Tongue (tissue), 2 donors: ENCODE measurements around the gene ZNF35. TPM values are rescaled to one million over a fixed set of nuclear protein-coding genes. Genes with fewer than 3 reads are reported as not detected.
"Not testable (repeated sequence)": the region's sequence is repeated elsewhere in the genome, so short reads cannot be mapped to it uniquely, and the experiment has no call there.

ENCODE experiments used
- DNase-seq: peaks from one replicate; pipeline ENCODE4 v3.0.0-alpha.2; 2015
- total RNA-seq: library from RNA; depleted of rRNA; stranded (reverse); fragments of >200 nt; gene quantifications from one replicate; pipeline ENCODE4 v1.2.3, GENCODE V29; 2014

The ZNF35 gene
- 13.6 TPM for total RNA-seq

- peak; percentile 90 for DNase-seq
These were observed at the start of gene ZNF35 for GRCh38 chr3:44648564-44649229. ZNF35 (plus strand) TSS chr3:44648732; CDS start chr3:44651068, 2,336 bp downstream.

GRCh38 chr3:44601749-44602148, 46.8 kb upstream of the ZNF35 start:
- no peak for DNase-seq

GRCh38 chr3:44612678-44613077, 35.9 kb upstream of the ZNF35 start:
- DNase-seq: no peak

GRCh38 chr3:44624749-44625480, 23.6 kb upstream of the ZNF35 start, which contains the start of gene ZNF197:
ZNF197 (plus strand) TSS chr3:44625036; CDS start chr3:44629155, 4,119 bp downstream.
- DNase-seq: peak; percentile 96

- no peak for DNase-seq
These were observed 19.8 kb upstream of the ZNF35 start for GRCh38 chr3:44628716-44629115.

- DNase-seq: no peak
These were observed 16.3 kb upstream of the ZNF35 start for GRCh38 chr3:44632193-44632592.

GRCh38 chr3:44642337-44642736, 6.2 kb upstream of the ZNF35 start:
- DNase-seq: no peak

GRCh38 chr3:44643024-44643423, 5.5 kb upstream of the ZNF35 start:
- no peak for DNase-seq

- no peak for DNase-seq
These were observed 761 bp upstream of the ZNF35 start for GRCh38 chr3:44647771-44648170.

GRCh38 chr3:44649709-44650108, 1.2 kb downstream of the ZNF35 start:
- no peak for DNase-seq

GRCh38 chr3:44654039-44654438, 5.5 kb downstream of the ZNF35 start:
- peak; percentile 14 for DNase-seq

- no peak for DNase-seq
These were observed 10.5 kb downstream of the ZNF35 start for GRCh38 chr3:44659015-44659414.

- no peak for DNase-seq
These were observed 10.9 kb downstream of the ZNF35 start for GRCh38 chr3:44659434-44659833.

GRCh38 chr3:44661189-44661588, 12.7 kb downstream of the ZNF35 start:
- DNase-seq: no peak

GRCh38 chr3:44665173-44665572, 16.6 kb downstream of the ZNF35 start:
- no peak for DNase-seq

- DNase-seq: no peak
These were observed 17.8 kb downstream of the ZNF35 start for GRCh38 chr3:44666346-44666745.

GRCh38 chr3:44669760-44670159, 21.2 kb downstream of the ZNF35 start:
- DNase-seq: no peak

GRCh38 chr3:44673466-44673865, 24.9 kb downstream of the ZNF35 start:
- not testable (repeated sequence) for DNase-seq

- no peak for DNase-seq
These were observed 25.7 kb downstream of the ZNF35 start for GRCh38 chr3:44674211-44674610.

GRCh38 chr3:44678480-44679116, 30.1 kb downstream of the ZNF35 start:
- no peak for DNase-seq

- DNase-seq: no peak
These were observed 32.5 kb downstream of the ZNF35 start for GRCh38 chr3:44680921-44681455.

GRCh38 chr3:44682182-44682896, 33.8 kb downstream of the ZNF35 start:
- DNase-seq: no peak
